NCI-H345 treated with DMSO at 0.1 percent for 48 hours (cell line): ENCODE results near the gene KIF6.

Source experiments
- DNase-seq: peaks from one replicate; lab custom pipeline; 2025; ENCODE audit not compliant: unreplicated experiment; lab: John Stamatoyannopoulos, UW

KIF6 gene

DNA sequence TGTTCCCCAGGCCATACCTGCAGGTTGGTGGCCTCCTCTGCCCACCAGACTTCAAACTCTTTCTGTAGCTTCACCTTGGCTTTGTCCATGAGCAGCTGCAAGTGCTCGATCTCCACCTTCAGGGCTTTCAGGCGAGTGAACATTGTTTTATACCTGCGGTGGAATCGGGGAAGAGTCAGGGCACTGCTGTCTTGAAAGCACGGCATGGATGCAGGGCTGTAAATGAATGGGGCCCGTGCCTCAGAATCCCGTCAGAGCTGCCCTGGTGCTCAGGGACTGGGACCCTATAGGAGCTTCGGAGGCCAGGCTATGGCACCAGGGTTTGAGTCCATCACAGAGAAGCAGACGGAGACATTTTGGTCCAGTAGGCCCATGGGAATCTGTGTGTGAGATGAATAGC is 364.8 kb downstream of the KIF6 start:
- DNase-seq, result no peak

DNA sequence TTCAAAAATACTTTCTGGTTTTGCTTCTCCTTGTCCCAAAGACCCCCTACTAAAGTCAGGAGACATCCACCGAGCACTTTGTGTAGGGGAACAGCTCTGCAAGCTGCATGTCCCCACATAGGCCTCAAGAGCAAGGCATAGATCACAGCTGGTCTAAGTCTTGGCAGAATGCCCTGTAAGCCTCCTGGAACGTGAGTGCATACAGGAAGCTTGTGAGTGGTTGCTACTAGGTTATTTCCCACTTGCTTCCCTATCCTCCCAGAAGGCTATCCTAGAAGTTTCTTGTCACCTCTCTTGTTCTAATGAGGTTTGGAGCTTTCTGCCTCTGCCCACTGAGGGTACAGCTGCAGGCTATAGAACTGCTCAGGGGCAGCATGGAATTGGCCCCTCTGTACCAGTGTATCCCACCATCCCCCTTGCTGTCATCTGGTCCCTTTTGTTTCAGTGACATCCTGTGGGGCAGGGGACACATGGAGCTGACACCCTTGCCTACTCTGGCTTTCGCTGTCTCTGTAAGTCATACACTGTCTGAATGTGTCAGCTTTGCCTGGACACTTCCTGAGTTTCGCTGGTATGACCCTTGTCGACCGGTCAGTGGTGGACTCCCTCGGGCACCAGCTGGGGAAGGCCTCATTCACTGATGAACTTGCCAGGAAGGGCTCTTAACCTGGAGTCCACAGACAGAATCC is 367.1 kb downstream of the KIF6 start:
- DNase-seq, result peak; percentile 70

DNA sequence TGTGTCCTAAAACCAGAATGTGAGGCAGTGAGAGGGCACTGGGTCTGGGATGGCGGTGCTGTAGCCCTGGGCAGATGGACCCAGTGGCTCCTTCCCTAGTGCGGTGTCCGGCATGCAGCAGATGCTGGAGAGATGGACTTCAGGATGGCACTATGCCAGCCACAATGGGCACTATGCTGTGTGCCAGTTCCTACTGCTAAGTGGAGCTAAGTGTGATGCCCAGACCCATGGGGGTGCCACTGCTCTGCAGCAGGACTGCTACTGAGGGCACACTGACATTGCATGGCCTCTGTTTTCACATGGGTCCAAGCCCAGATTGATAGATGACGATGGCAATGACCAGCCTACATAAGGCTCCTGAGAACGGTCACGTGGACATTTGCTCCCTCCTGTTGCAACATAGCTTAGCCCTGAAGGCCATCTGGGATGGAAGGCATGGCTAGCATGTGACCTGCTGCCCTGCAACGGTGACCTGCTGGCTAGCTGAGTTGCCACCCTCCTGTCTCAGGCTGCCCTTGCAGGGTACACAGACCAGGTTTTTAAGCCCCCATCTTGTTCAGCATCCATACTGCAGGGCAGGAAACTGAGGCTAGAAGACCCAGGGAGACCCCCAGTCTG is 371.4 kb downstream of the KIF6 start:
- no peak for DNase-seq

DNA sequence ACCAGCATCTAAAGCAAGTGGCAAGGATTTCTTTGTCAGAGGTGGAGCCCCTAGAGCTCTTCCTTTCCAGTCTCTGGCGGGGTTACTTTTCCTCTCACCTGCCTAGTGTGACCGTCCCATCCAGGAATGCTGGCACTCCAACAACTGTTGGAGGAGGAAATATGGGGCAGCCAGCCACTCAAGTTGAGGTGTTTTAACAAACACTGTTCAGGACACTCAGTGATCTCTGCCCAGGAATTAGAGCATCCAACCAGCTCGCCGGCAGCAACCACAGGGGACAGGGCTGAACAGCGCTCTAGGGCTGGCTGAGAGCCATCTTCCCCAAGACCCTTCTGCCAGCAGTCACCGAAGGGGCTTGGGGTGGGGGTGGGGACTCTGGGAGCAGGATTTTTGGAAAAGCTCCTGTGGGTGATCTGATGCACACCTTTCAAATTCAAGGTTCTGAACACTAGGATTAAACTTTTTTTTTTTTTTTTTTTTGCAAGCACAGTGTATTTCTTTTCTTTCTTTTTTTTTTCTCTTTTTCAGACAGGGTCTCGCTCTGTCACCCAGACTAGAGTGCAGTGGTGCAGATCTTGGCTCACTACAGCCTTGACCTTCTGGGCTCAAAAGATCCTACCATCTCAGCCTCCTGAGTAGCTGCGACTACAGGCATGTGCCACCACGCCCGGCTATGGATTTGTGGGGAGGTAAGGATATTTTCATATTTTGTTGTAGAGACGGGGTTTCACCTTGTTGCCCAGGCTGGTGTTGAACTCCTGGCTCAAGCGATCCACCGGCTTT is 374.3 kb downstream of the KIF6 start:
- no peak for DNase-seq

DNA sequence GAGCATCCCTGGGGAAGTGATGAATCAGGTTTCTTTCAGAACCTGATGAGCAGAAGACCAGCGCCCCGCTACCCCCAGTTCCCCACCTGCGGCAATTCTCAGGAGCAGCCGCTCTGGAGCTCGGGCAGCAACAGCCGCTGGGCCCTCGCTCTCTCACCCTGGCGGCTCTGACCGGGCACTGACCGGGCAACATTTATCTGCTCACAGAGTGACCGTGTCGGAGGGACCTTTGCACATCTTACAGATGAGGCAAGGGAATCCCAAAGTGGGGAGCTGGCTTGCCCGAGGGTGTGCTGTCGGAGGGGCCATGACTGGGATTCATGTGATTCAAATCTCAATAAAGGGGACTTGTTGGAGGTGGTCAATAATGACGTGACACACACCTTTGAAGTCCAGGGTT is 376.5 kb downstream of the KIF6 start:
- DNase-seq, result no peak

DNA sequence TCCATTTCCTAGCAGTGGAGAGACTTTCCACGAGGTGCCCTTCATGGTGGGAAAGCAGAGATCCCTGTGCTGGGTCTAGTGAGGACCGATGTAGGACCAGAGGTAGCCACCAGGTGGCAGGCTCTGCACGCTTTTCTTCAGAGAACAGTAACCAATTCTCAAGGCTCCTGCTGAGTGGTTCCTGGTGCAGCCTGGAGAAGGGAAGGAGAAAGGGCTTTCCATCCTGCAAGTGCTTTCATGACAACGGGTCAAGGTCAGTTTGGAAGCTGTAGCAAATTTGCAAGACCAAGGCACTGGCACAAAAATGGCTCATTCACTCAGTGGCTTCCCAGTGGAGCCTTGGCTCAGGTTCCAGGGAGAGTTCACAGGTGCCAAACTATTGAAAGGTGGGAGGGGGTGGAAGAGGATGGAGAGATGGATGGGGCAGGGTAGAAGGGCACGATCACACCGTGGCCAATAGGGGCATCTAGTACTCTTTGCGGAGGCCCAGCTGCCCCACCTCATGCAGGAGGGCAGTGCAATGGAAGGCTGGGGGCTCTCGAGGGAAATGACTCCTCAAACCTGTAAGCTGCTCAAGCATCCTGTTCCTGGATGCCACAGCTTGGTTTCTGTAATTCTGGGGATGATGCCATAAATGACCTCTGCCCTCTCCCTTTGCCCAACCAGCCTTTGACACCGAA is 377.2 kb downstream of the KIF6 start:
- DNase-seq, result peak; percentile 59

DNA sequence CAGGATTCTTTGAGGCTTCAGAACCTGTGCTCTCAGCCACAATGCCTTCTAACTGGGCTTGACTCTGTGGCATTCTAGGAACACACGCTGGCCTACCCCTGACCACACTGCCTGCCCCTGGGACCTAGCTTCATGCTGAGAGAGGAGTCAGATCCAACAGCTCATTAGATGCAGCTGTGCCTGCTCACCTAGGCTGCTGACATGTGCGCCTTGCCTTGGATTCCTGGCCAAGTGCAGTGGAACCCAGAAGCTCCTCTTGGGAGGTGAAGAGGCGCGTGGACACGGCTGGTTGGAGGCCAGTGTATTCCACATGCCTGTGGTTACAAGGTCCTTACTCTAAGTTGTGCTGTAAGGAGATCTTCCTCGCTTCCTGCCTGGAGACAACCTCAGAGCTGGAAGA is 378.0 kb downstream of the KIF6 start:
- DNase-seq, result no peak

DNA sequence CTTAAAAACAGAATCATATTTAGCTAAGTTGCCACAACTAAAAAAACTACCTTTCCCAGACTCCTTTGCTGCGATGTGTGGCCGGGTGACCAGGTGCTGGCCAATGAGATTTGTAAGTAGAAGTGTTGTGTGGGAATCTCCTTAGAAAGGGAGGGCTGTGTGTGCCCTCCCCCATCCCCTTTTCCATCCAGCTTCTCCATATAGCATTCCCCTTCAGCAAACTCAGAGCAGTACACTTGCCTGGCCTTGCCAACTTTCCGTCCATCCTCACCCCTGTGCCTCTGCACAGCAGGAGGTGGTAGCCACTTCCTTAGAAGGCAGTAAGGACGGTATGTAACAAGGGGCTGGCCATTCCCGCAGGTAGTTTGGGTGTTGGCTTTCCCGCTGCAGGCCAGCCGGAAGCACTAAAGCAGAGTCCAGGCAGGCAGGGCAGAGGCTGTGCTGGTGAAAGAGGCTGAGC is 380.4 kb downstream of the KIF6 start:
- no peak for DNase-seq

DNA sequence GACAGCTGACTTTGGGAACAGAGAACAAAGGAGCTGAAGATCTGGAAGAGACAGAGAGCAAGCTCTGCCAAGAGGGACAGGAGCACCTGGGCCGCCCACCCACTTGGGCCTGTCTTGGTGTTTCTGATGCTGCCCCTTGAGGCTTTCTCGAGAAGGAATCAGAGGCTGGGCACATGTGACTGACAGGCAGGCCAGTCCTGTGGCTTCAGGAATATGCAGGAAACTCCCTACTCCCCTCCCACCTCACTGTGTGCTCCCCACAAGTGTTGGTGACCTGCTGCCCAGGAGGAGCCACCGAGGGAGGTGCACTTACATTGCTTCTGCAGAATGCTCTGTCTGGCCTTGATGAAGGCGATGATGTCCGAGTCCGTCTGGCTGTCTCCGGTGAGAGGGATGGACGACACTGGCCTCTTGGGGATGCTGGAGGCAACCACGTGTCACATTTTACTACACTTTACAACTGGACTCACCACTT is 381.8 kb downstream of the KIF6 start:
- DNase-seq, result no peak

DNA sequence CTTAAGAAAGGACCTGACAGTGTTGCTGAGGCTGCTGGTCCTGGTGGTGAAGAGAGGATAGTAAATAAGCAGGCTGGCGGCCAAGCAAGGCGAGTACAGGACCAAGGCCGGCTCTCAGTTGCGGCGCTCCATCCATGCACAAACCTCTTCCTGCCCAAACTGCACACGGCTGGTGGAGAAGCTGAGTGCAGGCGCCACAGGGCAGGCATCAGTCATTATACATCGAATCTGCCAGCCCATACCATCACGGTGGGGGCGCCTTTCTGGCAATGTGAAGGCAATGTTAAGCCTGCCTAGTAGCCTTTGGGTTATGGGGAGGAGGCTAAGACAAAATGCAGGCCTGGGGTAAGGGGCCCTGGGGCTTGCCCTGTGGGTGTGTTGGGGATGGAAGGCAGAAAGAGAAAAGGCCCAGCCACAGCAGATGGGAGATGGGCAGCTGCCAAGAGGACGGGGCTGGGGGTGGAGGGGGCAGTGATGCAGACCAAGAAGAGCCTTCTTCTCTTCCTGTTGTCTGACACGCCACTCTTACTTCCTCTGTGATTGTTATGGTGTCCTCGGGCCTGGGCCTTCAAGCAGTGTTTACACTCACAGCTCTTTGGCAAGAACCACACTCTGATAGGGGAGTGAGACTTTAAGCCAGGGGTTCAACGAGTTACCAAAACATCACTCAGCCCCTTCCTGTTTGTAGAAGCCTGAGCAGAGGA is 382.4 kb downstream of the KIF6 start:
- DNase-seq, result no peak

DNA sequence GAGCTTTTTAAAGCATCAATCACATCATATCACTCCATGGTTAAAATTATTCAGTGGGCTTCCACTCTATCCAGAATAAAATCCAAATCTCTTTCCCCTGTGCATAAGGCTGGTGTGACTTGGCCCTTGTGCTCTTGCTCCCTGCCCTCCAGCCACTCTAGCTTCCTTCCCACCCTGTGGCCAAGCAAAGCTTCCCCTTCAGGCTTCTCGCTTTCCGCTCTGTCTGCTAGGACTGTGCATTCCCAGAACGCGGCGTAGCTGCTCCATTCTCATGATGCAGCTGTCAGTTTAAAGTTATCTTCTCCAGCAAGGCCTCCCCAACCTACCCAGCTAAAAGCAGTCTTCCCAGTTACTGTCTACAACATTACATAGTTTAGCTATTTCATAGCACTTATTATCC is 383.3 kb downstream of the KIF6 start:
- no peak for DNase-seq

DNA sequence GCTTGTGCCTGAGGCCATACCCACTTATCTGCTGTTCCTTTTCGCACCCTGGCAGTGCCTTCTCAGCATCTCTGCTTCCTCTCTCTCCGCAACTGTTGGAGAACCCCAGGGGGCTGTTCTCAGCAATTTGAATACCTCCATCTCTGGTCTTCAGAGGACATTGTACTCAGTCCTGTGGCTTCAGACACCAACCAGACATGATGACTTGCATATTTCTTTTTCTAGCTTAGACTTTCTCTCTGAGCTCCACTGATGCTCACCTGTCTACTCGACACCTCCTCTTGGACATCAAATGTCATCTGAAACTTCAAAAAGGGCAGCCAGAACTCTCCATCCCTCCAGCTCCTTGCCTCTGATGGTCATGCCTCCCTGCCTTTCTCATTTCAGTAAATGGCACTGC is 383.9 kb downstream of the KIF6 start:
- no peak for DNase-seq

DNA sequence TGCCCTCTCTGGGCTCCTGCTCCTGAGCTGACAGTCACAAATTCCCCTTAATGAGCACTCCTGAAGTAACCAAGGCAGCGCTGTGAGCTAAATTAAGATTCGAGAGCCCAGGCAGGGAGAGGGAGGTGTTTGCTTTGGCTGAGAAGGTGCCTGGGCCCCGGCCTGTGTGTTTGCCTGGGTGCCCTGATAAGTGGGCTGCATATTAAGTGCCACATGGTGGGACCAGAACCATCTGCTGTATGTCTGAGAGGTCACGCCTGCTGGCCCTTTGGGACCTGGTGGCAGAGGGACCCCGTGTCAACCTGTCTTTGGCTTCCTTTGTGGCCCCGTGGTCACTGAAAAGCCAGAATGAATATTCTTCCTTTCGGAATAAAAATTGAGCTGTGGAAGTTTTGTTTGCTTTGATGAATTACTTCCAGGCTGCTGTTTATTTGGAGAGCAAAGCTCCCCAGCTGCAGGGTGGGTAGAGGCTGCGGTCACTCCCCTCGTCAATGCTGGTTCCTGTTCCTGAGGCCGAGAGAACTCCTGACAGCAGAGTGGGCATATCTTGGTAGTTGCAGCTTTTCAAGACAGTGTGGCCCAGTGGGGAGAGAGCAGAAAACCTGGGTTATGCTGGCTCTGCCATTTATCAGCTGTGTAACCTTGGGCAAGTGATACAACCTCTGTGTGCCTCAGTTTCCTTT is 385.2 kb downstream of the KIF6 start:
- DNase-seq, result peak; percentile 86

DNA sequence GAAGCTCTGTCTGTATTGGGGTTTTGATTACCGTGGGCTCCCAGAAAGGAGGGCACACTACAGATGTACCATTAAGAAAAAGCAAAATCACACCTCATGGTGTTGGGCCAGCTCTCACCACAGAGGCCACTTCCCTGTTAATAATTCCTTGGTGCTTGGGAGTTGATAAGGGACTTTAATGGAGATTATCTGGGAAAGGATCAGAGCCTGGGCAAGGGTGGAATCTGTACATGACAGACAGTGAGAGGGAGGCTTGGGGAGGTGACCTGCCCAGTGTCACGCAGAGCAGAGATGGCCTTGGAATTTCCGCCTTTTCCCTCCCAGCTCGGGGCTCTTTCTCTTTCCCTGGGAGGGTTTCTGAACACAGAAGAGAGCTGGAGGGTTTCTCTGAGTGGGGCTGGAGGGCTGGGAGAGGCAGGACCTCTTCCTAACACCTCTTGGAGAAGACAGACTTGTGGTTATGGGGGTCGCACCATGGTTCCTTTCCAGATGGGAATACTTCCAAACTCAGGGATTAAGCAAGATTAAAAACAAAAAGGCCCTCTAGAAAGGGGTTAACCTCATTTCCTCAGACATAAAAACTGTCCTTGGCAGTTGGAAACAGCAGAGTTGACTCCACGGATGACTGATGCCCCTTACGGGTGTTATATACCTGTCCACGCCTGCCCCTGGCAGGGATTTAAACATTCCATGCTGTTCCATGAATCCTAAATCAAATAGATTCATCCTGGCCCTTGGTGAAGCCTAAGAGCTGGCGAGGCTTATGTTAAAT is 385.9 kb downstream of the KIF6 start:
- DNase-seq, result no peak

DNA sequence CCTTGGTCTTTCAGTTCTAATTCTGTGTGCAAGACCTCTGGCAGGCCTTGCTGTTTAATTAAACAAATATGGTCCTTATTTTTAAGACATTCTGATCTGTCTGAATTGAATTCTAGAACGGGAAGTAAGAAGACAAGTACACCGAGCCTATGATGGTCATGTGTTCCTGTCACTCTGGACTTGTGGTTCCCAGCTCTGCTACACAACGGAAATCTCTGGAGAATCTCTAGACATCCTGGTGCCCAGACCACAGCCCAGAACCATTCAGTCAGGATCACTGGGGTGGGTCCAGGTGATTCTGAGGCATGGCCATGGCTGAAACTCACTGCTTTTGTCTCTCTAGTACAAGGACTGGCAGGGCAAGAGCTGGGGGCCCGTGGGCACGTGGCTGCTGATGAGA is 386.8 kb downstream of the KIF6 start:
- DNase-seq, result no peak

DNA sequence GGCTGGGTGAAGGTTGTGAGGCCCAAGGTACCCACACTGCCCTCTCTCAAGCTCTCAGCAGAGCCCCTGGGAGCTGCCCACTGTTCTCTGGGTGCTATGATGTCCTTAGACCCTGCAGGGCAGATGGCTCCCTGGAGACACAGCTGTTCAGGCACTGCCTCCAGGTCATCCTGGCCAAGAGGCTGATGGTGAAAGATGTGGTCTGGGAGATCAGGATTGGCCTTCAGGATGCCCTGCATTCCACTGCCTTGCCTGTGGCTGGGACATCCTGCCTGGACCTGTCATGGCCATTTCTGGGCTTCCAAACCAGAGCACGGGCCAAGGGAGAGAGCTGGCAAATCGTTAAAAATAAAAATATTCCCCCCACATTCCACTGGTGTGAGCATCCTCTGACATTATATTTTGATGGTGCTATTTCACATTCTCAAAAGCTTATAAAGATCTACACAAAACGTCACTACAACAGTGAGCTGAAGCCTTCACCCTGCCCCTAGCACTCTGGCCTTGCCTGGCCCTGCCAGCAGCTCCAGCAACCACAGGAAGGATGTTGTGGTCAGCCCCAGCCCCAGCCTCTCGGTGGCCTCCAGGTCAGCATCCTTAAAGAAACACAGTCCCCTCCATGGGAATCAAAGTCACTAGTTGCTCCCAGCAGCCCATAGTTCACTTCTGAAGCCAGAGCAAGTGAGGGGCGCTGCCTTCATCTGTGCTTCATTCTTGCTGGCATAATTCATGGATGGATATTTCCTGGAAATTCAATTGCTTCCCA is 389.2 kb downstream of the KIF6 start:
- DNase-seq, result no peak

DNA sequence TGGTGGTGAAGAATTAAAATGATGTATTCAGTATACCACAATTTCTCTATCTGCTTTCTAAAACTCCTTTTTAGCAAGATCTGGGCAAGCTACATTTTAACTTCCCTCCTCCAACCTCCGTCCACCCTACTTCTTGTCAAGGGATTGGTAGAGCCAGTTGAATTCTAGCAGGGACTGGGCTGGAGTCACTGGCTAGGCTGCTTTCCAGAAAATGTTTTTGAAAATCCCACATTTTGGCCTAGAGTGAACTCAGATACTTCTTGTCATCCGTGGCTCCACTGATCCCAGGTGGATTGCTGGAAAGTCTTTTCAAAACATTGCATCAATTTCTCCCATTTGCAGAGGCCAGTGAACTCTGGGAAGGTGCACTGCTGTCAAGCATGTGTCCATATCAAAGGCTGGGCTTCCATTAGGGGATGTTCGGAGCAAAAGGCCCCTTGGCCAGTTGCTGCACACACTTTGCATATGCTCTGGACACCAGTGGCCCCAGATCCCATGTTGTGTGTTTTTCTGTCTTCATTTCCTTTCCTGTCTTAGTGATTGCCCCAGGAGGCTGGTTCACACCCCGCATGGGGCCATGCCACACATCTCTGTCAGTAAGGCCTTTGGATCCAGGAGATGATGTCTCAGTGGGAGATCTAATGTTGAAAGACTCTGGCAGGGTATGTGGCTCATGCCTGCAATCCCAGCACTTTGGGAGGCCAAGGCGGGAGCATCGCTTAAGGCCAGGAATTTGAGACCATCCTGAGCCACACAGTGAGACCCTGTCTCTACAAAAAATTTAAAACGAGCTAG is 391.4 kb downstream of the KIF6 start:
- no peak for DNase-seq

DNA sequence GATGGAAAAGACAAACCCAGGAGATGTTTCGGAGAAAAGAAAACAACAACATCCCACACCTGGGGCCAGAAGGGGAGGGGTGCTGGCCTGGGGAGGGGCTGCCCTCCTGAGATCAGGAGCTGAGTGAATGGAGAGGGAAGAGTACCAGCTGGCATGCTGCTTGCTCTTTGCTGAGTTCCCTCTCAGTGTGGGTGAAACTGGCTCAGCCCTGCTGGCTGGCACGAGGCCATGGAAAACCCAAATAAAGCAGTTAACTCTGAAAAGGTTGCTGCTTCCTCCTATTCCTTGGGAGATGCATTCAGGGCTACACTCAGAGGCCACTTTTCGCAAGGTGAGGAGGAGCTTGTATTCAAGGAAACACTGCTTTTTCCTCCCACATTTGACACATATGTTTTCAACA is 394.7 kb downstream of the KIF6 start:
- DNase-seq, result peak; percentile 62
